ENCODE data around the gene SOX13.

SOX13 gene

DNA sequence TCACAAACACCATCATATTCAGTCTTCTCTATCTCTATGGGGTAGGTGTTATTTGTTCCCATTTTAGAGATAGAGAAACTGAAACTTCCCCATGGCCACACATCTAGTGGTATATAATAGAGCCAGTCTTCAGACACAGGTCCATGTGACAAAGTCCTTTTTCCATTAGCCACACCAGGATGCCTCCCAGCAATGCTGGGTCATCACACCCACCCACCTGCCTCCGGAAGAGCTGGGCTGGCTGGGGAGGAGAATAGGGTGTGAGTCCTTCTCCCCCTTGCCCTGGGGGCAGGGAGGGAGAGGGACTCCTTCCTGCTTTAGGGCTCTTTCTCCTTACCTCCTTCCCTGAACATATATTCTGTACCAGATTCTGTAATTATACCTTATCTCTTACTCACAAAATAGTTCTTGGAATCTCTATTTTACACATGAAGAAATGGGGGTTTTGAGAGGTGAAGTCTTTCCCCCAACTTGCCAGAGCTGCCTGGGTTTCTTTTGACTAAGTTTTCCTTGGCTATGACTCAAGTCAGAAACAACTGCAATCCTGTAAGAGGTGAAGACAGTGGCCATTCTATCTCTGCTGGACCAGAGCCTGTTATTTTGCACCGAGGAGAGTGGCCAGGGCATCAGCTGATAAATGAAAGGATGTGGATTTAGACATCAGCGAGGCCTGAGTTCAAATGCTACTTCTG is 30.0 kb downstream of the SOX13 start:
- FAIRE-seq: no peak
- DNase-seq (ENCODE audit: insufficient read length, low spot score): no peak
- TF ChIP-seq TAF1 (IDR thresholded peaks at IDR 0.05; ENCODE audit: low read depth, low read length) (no peak), POLR2A (IDR thresholded peaks at IDR 0.05; ENCODE audit: low read depth, low read length) (no peak), POLR2AphosphoS5 (IDR thresholded peaks at IDR 0.05; ENCODE audit: low read depth, low read length) (no peak), POU2F2 (IDR thresholded peaks at IDR 0.05; ENCODE audit: low read depth, low read length) (no peak), PAX5 (IDR thresholded peaks at IDR 0.05; ENCODE audit: insufficient read depth, low read length, severe bottlenecking) (no peak), SPI1 (IDR thresholded peaks at IDR 0.05; ENCODE audit: low read depth, low read length) (no peak)

DNA sequence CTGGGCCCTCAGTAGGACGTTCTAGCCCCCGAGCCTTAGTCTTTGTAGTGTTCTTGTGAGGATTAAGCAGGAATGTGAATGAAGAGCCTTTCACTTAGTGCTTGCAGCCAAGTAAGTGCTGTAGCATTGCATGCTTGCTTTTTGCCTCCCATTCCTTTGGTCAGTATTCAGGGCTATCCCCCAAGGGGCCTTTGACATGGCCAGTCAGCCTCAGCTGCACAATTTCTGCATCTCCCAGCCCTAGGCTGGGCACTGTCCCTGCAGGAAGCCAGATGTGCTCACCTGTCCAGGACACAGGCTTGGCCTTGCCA is 30.5 kb downstream of the SOX13 start:
- TF ChIP-seq TAF1 (IDR thresholded peaks at IDR 0.05; ENCODE audit: low read depth, low read length) (no peak), PAX5 (IDR thresholded peaks at IDR 0.05; ENCODE audit: insufficient read depth, low read length, severe bottlenecking) (no peak), POLR2AphosphoS5 (IDR thresholded peaks at IDR 0.05; ENCODE audit: low read depth, low read length) (no peak), POU2F2 (IDR thresholded peaks at IDR 0.05; ENCODE audit: low read depth, low read length) (no peak), POLR2A (IDR thresholded peaks at IDR 0.05; ENCODE audit: low read depth, low read length) (no peak), SPI1 (IDR thresholded peaks at IDR 0.05; ENCODE audit: low read depth, low read length) (no peak)
- FAIRE-seq (no peak), DNase-seq (ENCODE audit: insufficient read length, low spot score) (no peak)

DNA sequence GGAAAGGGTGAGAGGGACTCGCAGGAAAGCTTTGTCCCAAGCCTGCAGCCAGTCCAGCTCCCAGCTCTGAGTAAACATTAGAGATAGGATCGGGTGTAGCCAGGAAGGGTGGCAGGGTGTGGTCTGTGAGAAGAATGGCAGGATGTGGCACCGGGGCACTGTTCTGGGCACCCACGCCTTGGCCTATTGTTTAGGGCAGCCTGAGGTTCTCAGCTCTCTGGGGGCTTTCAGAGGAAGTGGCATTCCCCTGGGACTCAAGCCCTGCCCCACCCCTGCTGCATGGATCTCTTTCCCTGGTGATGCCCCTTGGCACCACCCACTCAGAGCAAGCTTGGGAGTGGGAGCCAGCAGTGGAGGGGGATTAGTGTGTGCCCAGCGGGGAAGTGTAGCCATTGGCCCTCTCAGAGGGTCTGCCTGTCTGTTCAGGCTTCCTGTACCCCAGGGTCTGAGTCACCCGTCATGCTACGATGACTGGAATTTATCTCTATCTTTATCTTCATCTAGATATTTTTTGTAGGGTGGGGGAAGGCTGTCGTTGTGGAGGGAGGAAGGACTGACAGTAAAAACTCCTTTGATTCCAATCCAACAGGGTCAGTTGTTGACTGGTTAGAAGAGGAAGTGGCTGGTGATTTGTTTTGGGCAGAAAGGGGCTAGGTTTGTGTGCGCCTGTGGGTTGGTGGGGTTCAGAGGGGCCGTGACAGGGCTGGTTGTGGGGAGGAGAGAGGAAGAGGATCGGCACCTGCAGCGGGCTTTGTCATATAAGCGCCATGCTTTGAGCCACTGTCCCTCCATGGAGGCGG is 31.6 kb downstream of the SOX13 start:
- TF ChIP-seq SPI1 (IDR thresholded peaks at IDR 0.05; ENCODE audit: low read depth, low read length): no peak
- no peak for TF ChIP-seq POLR2A (IDR thresholded peaks at IDR 0.05; ENCODE audit: low read depth, low read length)
- TF ChIP-seq PAX5 (IDR thresholded peaks at IDR 0.05; ENCODE audit: insufficient read depth, low read length, severe bottlenecking): no peak
- no peak for TF ChIP-seq TAF1 (IDR thresholded peaks at IDR 0.05; ENCODE audit: low read depth, low read length)
- TF ChIP-seq POU2F2 (IDR thresholded peaks at IDR 0.05; ENCODE audit: low read depth, low read length): no peak
- no peak for TF ChIP-seq POLR2AphosphoS5 (IDR thresholded peaks at IDR 0.05; ENCODE audit: low read depth, low read length)
- DNase-seq (ENCODE audit: insufficient read length, low spot score) (no peak), FAIRE-seq (no peak)

DNA sequence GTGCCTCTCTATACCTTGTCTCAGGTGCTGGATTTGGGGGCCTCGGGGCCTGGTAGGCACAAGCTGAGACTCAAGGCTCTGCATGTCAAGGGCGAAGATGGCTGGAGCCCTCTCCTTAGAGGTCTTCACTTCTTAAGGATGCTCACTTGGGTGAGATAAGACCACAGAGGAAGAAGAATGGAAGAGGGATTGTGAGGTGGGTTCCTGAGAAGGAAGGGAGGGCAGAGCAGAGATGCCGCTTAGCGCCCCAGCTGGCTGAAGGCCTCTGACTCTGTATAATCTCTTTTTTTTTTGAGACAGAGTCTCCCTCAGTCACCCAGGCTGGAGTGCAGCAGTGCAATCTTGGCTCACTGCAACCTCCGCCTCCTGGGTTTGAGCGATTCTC is 32.2 kb downstream of the SOX13 start:
- TF ChIP-seq PAX5 (IDR thresholded peaks at IDR 0.05; ENCODE audit: insufficient read depth, low read length, severe bottlenecking) (no peak), TAF1 (IDR thresholded peaks at IDR 0.05; ENCODE audit: low read depth, low read length) (no peak), POLR2A (IDR thresholded peaks at IDR 0.05; ENCODE audit: low read depth, low read length) (no peak), POU2F2 (IDR thresholded peaks at IDR 0.05; ENCODE audit: low read depth, low read length) (no peak), POLR2AphosphoS5 (IDR thresholded peaks at IDR 0.05; ENCODE audit: low read depth, low read length) (no peak), SPI1 (IDR thresholded peaks at IDR 0.05; ENCODE audit: low read depth, low read length) (no peak)
- DNase-seq (ENCODE audit: insufficient read length, low spot score) (no peak), FAIRE-seq (no peak)

DNA sequence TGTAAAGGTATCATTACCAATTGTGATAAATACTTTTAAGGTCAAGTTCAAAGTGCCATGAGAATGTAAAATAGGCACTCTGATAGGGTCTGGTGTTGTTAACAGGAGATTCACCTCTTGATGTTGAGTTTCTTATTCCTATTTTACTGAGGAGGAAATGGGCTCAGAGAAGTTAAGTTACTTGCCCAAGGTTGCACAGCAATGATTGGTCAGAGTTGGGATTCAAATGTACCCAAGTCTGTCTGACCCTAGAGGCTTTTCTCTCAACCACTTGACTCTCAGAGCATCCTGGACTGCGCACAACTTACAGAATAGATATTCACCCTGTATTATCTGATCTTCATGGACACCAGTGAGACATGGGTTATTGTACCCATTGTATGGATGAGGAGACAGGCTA is 33.9 kb downstream of the SOX13 start:
- no peak for TF ChIP-seq POLR2AphosphoS5 (IDR thresholded peaks at IDR 0.05; ENCODE audit: low read depth, low read length)
- TF ChIP-seq TAF1 (IDR thresholded peaks at IDR 0.05; ENCODE audit: low read depth, low read length): no peak
- no peak for DNase-seq (ENCODE audit: insufficient read length, low spot score)
- no peak for FAIRE-seq

DNA sequence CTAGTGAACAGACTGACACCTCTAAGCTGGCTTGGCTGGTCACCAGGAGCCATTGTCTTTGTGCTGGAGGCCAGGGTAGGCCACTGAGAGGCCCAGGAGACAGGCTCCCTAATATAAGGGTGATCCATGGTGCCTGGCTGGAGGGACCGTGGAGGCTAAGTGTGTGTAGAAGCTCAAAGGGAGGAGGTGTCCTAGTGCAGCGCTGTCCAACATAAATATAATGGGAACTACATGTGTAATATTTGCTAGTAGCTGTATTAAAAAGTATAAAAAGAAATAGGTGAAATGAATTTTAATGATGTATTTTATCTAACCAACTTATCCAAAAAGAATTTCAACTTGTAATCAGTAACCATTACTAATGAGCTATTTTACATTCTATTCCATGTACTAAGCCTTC is 35.0 kb downstream of the SOX13 start:
- DNase-seq (ENCODE audit: insufficient read length, low spot score): no peak
- TF ChIP-seq TAF1 (IDR thresholded peaks at IDR 0.05; ENCODE audit: low read depth, low read length): no peak
- no peak for TF ChIP-seq PAX5 (IDR thresholded peaks at IDR 0.05; ENCODE audit: insufficient read depth, low read length, severe bottlenecking)
- no peak for TF ChIP-seq POLR2A (IDR thresholded peaks at IDR 0.05; ENCODE audit: low read depth, low read length)
- no peak for TF ChIP-seq SPI1 (IDR thresholded peaks at IDR 0.05; ENCODE audit: low read depth, low read length)
- no peak for TF ChIP-seq POLR2AphosphoS5 (IDR thresholded peaks at IDR 0.05; ENCODE audit: low read depth, low read length)
- no peak for TF ChIP-seq POU2F2 (IDR thresholded peaks at IDR 0.05; ENCODE audit: low read depth, low read length)
- FAIRE-seq: no peak

DNA sequence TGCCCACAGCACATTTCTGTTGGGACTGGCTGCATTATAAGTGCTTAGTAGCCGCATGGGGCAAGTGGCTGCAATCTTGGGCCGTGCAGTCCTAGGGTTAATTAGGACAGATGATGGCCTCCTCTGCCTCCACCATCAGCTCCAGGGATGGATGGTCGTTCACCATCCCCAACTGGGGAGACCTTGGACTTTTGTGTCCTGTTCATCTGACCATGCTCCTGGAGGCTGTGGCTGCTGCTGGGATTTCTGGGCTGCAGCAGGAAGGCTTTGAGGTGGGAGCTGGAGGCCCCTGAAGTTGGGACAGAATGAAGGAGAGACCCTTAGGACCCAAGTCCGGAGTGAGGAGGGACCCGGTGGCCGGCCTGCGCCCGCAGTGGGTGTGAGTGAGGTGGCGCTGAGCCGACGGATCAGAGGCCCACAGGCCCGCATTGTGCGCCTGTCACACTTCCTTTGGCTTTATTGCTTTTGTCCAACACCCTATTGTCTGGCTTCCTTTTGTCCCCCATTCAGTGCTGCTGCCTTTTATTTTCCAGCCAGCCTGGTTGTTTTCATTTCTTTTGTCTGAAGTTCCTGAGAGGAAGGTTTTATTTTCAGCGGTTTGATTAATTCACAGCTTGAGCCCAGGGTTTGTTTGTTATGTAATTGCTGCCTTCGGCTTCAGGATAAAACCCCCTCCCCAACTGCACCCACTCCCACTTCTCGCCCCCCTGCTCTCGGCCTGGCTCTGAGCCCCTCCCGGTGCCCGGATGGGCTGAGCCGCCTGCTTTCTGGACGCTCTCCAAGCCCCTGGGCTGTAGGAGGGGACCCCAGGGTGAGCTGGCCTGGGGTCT is 35.6 kb downstream of the SOX13 start:
- DNase-seq (ENCODE audit: insufficient read length, low spot score) (no peak), FAIRE-seq (no peak)
- no peak for TF ChIP-seq POLR2AphosphoS5 (IDR thresholded peaks at IDR 0.05; ENCODE audit: low read depth, low read length)
- TF ChIP-seq TAF1 (IDR thresholded peaks at IDR 0.05; ENCODE audit: low read depth, low read length): no peak
- no peak for TF ChIP-seq PAX5 (IDR thresholded peaks at IDR 0.05; ENCODE audit: insufficient read depth, low read length, severe bottlenecking)
- TF ChIP-seq POU2F2 (IDR thresholded peaks at IDR 0.05; ENCODE audit: low read depth, low read length): no peak
- no peak for TF ChIP-seq POLR2A (IDR thresholded peaks at IDR 0.05; ENCODE audit: low read depth, low read length)
- no peak for TF ChIP-seq SPI1 (IDR thresholded peaks at IDR 0.05; ENCODE audit: low read depth, low read length)

DNA sequence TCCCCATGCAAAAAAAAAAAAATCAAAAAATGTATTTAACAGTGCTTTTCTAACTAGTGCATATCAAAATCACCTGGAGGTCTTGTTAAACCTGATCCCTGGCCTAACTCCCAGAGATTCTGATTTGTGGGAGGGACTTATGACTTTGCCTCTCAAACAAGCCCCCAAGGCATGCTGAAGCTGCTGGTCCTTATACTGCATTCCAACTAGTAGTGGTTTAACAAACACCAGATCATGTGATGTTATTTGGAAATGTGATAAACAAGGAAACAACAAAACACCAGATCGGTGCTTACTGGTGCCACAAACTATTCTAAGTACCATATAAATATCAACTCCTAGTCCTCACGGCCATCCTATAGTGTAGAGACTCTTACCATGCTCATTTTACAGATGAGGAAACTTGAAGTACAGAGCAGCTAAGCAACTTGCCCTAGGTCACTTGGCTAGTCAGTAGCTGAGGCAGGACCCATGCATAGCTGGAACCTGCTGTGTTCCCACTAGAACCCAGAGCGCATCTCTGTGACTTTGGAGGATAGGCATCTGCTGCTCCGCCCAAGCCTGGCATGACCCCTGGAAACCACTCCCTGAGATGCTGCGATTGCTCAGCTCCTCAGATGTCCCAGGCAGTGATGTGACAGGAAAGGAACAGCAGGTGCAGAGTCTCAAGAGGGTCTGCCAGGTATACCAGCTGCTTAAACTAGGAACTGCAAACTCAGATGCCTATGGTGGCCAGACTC is 38.1 kb downstream of the SOX13 start:
- TF ChIP-seq TAF1 (IDR thresholded peaks at IDR 0.05; ENCODE audit: low read depth, low read length) (no peak), POLR2AphosphoS5 (IDR thresholded peaks at IDR 0.05; ENCODE audit: low read depth, low read length) (no peak), PAX5 (IDR thresholded peaks at IDR 0.05; ENCODE audit: insufficient read depth, low read length, severe bottlenecking) (no peak), POU2F2 (IDR thresholded peaks at IDR 0.05; ENCODE audit: low read depth, low read length) (no peak)
- no peak for FAIRE-seq
- no peak for DNase-seq (ENCODE audit: insufficient read length, low spot score)
